GM06990 (cell line): ENCODE results near the gene ZNF765.
"Not testable (repeated sequence)": the region's sequence is repeated elsewhere in the genome, so short reads cannot be mapped to it uniquely, and the experiment has no call there.

Experiments
- DNase-seq: peaks from one replicate; pipeline ENCODE4 v3.0.0-alpha.2; 2011; ENCODE audit not compliant: insufficient read length; ENCODE audit errors: extremely low read depth
- H3K27me3 ChIP-seq: replicated peaks from 2 replicates; pipeline ENCODE4 v1.6.0; 2011; ENCODE audit warnings: low read length; ENCODE audit not compliant: control insufficient read depth, insufficient read depth
- H3K36me3 ChIP-seq: 2 replicates; pipeline ENCODE4 v1.5.1; 2011; ENCODE audit warnings: low read length; ENCODE audit not compliant: control insufficient read depth, insufficient read depth
- H3K4me3 ChIP-seq: replicated peaks from 2 replicates; pipeline ENCODE4 v1.5.1; 2011; ENCODE audit warnings: low read depth, mild to moderate bottlenecking, control low read depth, low read length
- TF ChIP-seq, protein P1 (sequence below): IDR thresholded peaks from 2 replicates; pipeline ENCODE4 v1.5.1; 2011; ENCODE audit warnings: low read length, control low read depth, mild to moderate bottlenecking, inconsistent platforms; ENCODE audit not compliant: insufficient read depth, poor library complexity, severe bottlenecking

ZNF765 gene

GRCh38 chr19:53409505-53410204, 14.7 kb downstream of the ZNF765 start:
- TF ChIP-seq, protein P1, sequence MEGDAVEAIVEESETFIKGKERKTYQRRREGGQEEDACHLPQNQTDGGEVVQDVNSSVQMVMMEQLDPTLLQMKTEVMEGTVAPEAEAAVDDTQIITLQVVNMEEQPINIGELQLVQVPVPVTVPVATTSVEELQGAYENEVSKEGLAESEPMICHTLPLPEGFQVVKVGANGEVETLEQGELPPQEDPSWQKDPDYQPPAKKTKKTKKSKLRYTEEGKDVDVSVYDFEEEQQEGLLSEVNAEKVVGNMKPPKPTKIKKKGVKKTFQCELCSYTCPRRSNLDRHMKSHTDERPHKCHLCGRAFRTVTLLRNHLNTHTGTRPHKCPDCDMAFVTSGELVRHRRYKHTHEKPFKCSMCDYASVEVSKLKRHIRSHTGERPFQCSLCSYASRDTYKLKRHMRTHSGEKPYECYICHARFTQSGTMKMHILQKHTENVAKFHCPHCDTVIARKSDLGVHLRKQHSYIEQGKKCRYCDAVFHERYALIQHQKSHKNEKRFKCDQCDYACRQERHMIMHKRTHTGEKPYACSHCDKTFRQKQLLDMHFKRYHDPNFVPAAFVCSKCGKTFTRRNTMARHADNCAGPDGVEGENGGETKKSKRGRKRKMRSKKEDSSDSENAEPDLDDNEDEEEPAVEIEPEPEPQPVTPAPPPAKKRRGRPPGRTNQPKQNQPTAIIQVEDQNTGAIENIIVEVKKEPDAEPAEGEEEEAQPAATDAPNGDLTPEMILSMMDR = no peak
- Histone ChIP-seq H3K27me3 (no peaks in the 10 kb centered on the region), H3K36me3 (peaks cover 5% of the 10 kb centered on the region; the same call in 1 of the 2 replicates), H3K4me3 (no peak overlapping the region)
- DNase-seq = no peak

DNA sequence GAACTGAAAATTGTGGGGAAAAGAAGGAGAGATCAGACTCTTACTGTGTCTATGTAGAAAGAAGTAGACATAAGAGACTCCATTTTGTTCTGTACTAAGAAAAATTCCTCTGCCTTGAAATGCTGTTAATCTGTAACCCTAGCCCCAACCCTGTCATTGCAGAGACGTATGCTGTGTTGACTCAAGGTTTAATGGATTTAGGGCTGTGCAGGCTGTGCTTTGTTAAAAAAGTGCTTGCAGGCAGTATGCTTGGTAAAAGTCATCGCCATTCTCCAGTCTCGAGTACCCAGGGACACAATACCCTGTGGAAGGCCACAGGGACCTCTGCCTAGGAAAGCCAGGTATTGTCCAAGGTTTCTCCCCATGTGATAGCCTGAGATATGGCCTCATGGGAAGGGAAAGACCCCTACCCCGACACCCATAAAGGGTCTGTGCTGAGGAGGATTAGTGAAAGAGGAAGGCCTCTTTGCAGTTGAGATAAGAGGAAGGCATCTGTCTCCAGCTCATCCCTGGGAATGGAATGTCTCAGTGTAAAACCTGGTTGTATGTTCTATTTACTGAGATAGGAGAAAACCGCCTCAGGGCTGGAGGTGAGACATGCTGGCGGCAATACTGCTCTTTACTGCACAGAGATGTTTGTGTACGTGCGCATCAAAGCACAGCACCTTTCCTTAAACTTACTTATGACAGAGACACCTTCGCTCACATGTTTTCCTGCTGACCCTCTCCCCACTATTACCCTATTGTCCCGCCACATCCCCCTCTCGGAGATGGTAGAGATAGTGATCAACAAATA, 25.8 kb downstream of the ZNF765 start:
- not testable (repeated sequence) for H3K36me3 ChIP-seq, DNase-seq, H3K27me3 ChIP-seq, H3K4me3 ChIP-seq

GRCh38 chr19:53422551-53422950, 27.6 kb downstream of the ZNF765 start:
- H3K27me3 ChIP-seq = no peaks in the 10 kb centered on the region
- no peak for DNase-seq
- H3K4me3 ChIP-seq = no peak overlapping the region
- TF ChIP-seq, protein P1 = no peak
- no peaks in the 10 kb centered on the region for H3K36me3 ChIP-seq

DNA sequence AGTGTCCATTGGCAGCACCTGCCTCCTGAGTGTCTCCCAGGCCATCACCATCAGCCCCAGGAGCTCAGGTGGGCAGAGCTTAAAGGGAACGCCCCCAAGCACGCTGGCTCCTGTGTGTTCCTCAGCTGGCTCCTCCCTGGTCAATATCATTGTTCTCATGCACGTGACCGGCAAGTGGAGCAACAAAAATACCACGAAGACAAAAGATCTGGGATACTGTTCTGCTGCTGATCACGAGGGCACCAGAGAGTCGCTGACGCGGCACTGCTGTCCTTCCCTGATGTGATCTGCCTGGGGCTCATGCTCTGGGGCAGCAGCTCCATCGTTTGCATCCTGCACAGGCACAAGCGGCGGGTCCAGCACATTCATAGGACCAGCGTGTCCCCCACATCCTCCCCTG, 28.1 kb downstream of the ZNF765 start:
- H3K4me3 ChIP-seq = not testable (repeated sequence)

GRCh38 chr19:53423680-53424079, 28.7 kb downstream of the ZNF765 start:
- not testable (repeated sequence) for H3K27me3 ChIP-seq, DNase-seq, H3K4me3 ChIP-seq, H3K36me3 ChIP-seq

More for the DNA sequence above, 28.1 kb downstream of the ZNF765 start:
- DNase-seq, H3K36me3 ChIP-seq, H3K27me3 ChIP-seq: not testable (repeated sequence)

GRCh38 chr19:53424968-53425597, 30.1 kb downstream of the ZNF765 start:
- Histone ChIP-seq H3K36me3 (no peaks in the 10 kb centered on the region), H3K27me3 (no peaks in the 10 kb centered on the region), H3K4me3 (no peak overlapping the region)
- DNase-seq = peak; percentile 23
- TF ChIP-seq, protein P1 = peak; percentile 64
